Mesenchymal stem cell (in vitro differentiated cells and primary cell): Measurements from ENCODE around the gene AACS.
A peak's percentile ranks its signal among the peaks of the same experiment; 100 is the strongest.

Experiments used
- DNase-seq: peaks from one replicate; pipeline ENCODE4 v3.0.0-alpha.2; 2013
- H2AFZ ChIP-seq: one replicate; pipeline ENCODE4 v1.6.1; 2013; ENCODE audit warnings: low read depth, mild to moderate bottlenecking, control low read depth, inconsistent platforms, low read length, moderate library complexity
- H2AK5ac ChIP-seq: 2 replicates; pipeline ENCODE4 v1.6.1; 2013; ENCODE audit warnings: low read length, moderate library complexity, mild to moderate bottlenecking, inconsistent platforms; ENCODE audit not compliant: severe bottlenecking
- H2BK120ac ChIP-seq: one replicate; pipeline ENCODE4 v1.6.1; 2013; ENCODE audit warnings: low read depth, mild to moderate bottlenecking, inconsistent platforms, low read length, moderate library complexity
- H2BK12ac ChIP-seq, 2 experiments: one replicate each; pipeline ENCODE4 v1.6.1; 2013; ENCODE audit warnings: inconsistent platforms in 2 of 2, low read length in 2 of 2, mild to moderate bottlenecking in 2 of 2, moderate library complexity in 2 of 2, control low read depth in 1 of 2
- H2BK15ac ChIP-seq: one replicate; pipeline ENCODE4 v1.6.1; 2013; ENCODE audit warnings: mild to moderate bottlenecking, low read depth, inconsistent platforms; ENCODE audit not compliant: poor library complexity, severe bottlenecking
- H2BK5ac ChIP-seq: 2 replicates; pipeline ENCODE4 v1.6.1; 2013; ENCODE audit warnings: low read depth, mild to moderate bottlenecking, low read length, control low read depth, inconsistent platforms; ENCODE audit not compliant: poor library complexity, severe bottlenecking
- H3K14ac ChIP-seq, 2 experiments: one replicate each; pipeline ENCODE4 v1.6.1; 2013; ENCODE audit warnings: inconsistent platforms in 2 of 2, low read length in 2 of 2, control low read depth in 1 of 2, mild to moderate bottlenecking in 1 of 2, moderate library complexity in 1 of 2
- H3K18ac ChIP-seq, 2 experiments: one replicate each; pipeline ENCODE4 v1.6.1; 2013; ENCODE audit warnings: inconsistent platforms in 2 of 2, low read length in 2 of 2, control low read depth in 1 of 2, low read depth in 1 of 2, mild to moderate bottlenecking in 1 of 2
- H3K23ac ChIP-seq, 2 experiments: one replicate each; pipeline ENCODE4 v1.6.1; 2013; ENCODE audit warnings: inconsistent platforms in 2 of 2, low read length in 2 of 2, mild to moderate bottlenecking in 2 of 2, moderate library complexity in 2 of 2, control low read depth in 1 of 2
- H3K27ac ChIP-seq: 2 replicates; pipeline ENCODE4 v1.5.1; 2013; ENCODE audit warnings: mild to moderate bottlenecking, moderate library complexity, low read length, control low read depth, inconsistent platforms; ENCODE audit not compliant: poor library complexity, severe bottlenecking
- H3K27me3 ChIP-seq, 2 experiments: 2 replicates each; pipeline versions ENCODE4 v1.6.1 to v1.7.0; 2013; ENCODE audit warnings: low read length in 2 of 2, mild to moderate bottlenecking in 2 of 2, moderate library complexity in 2 of 2, control low read depth in 1 of 2, inconsistent platforms in 1 of 2; ENCODE audit not compliant: control insufficient read depth in 1 of 2, insufficient read depth in 1 of 2
- H3K36me3 ChIP-seq, 2 experiments: 2 replicates each; pipeline versions ENCODE4 v1.6.1 to v1.7.0; 2013; ENCODE audit warnings: low read length in 2 of 2, control low read depth in 1 of 2, inconsistent platforms in 1 of 2, low read depth in 1 of 2, mild to moderate bottlenecking in 1 of 2; ENCODE audit not compliant: insufficient read depth in 2 of 2, control insufficient read depth in 1 of 2
- H3K4ac ChIP-seq, 2 experiments: one replicate each; pipeline ENCODE4 v1.6.1; 2013; ENCODE audit warnings: inconsistent platforms in 2 of 2, low read length in 2 of 2, mild to moderate bottlenecking in 2 of 2, moderate library complexity in 2 of 2, control low read depth in 1 of 2, low read depth in 1 of 2
- H3K4me1 ChIP-seq: 2 replicates; pipeline ENCODE4 v1.6.1; 2013; ENCODE audit warnings: low read depth, low read length, control low read depth; ENCODE audit not compliant: control insufficient read depth, insufficient read depth
- H3K4me2 ChIP-seq: 2 replicates; pipeline ENCODE4 v1.6.1; 2013; ENCODE audit warnings: low read length, mild to moderate bottlenecking, inconsistent platforms; ENCODE audit not compliant: poor library complexity, severe bottlenecking
- H3K4me3 ChIP-seq, 2 experiments: 2 replicates each; pipeline versions ENCODE4 v1.5.1 to v1.7.0; 2013; ENCODE audit warnings: low read length in 2 of 2, mild to moderate bottlenecking in 2 of 2, control low read depth in 1 of 2, low read depth in 1 of 2; ENCODE audit not compliant: insufficient read depth in 1 of 2
- H3K79me1 ChIP-seq: replicated peaks from 2 replicates; pipeline ENCODE4 v1.6.1; 2013; ENCODE audit warnings: mild to moderate bottlenecking, control low read depth, low read length, inconsistent platforms; ENCODE audit not compliant: poor library complexity, severe bottlenecking
- H3K9ac ChIP-seq: 2 replicates; pipeline ENCODE4 v1.7.0; 2013; ENCODE audit warnings: mild to moderate bottlenecking, low read length, moderate library complexity
- H3K9me3 ChIP-seq: 2 replicates; pipeline ENCODE4 v1.7.0; 2013; ENCODE audit warnings: mild to moderate bottlenecking, low read length; ENCODE audit not compliant: control insufficient read depth
- H4K8ac ChIP-seq: one replicate; pipeline ENCODE4 v1.6.1; 2013; ENCODE audit warnings: inconsistent platforms, mild to moderate bottlenecking, low read length, moderate library complexity
- H4K91ac ChIP-seq: one replicate; pipeline ENCODE4 v1.6.1; 2013; ENCODE audit warnings: mild to moderate bottlenecking, low read length, inconsistent platforms
- WGBS: methylation state at CpG from one replicate; pipeline ENCODE4 v1.1.7; 2013; ENCODE audit warnings: mixed read lengths; 5-methylcytosine and 5-hydroxymethylcytosine counted together

AACS gene

DNA sequence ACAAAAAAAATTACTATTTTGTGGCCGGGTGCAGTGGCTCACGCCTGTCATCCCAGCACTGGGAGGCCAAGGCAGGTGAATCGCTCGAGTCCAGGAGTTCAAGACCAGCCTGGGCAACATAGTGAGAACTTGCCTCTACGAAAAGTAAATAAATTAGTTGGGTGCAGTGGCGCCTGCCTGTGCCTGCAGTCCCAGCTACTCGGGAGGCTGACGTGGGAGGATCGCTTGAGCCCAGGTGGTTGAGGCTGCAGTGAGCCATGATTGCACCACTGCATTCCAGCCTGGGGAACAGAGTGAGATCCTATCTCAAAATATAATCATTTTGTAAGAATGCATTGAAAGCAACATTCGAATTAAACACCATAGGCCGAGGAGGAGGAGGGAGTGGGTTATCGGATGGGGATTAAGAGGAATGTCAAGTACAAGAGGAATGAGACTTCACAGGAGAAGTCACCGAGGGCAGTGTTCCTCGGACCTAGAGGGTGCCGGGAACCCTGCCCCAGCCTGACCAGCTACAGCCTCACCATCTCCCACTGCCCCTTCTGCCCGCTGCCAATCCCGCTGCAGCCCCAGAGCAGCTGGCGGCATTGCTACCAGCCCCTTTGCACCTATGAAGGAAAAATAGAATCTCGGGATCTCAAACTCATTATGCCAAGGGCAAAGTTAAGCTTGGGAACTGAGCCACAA lies 32.6 kb upstream of the AACS start:
- Histone ChIP-seq H2BK120ac (no peak overlapping the region), H3K27ac (no peak overlapping the region), H2AFZ (no peak overlapping the region), H3K23ac (no peak overlapping the region), H3K27me3 (no peaks in the 10 kb centered on the region), H3K79me1 (no peaks in the 10 kb centered on the region), H3K4ac (no peak overlapping the region), H3K4me3 (no peak overlapping the region), H3K18ac (no peak overlapping the region), H4K91ac (no peak overlapping the region), H3K4me1 (no peaks in the 10 kb centered on the region), H2BK12ac (no peak overlapping the region), H2AK5ac (no peak overlapping the region), H4K8ac (no peak overlapping the region), H3K9me3 (no peaks in the 10 kb centered on the region), H3K4me2 (no peak overlapping the region), H3K36me3 (no peaks in the 10 kb centered on the region), H3K14ac (no peak overlapping the region), H2BK15ac (no peak overlapping the region), H3K9ac (no peak overlapping the region), H2BK5ac (no peak overlapping the region)
- DNase-seq = no peak
- WGBS = 95% methylated on average over 19 of the region's 19 CpGs

DNA sequence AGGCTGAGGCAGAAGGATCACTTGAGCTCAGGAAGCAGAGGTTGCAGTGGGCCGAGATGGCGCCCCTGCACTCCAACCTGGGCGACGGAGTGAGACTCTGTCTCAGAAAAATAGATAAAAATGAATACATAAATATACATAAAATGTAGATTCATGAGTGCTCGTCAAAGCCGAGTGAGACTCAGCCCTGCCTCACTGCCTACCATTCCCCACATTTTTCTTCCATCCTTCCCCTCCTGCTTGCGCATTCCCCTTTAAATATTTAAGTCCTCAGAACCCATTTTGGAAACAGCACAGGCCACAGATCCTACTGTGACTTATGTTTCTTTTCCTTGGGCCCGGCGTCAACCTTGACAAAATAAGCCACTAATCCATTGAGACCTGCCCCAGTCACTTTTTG lies 31.9 kb upstream of the AACS start:
- Histone ChIP-seq H3K27me3 (no peaks in the 10 kb centered on the region), H3K36me3 (no peaks in the 10 kb centered on the region), H3K9me3 (no peaks in the 10 kb centered on the region), H2AK5ac (no peak overlapping the region), H2BK120ac (no peak overlapping the region), H3K23ac (no peak overlapping the region), H2BK15ac (no peak overlapping the region), H3K79me1 (no peaks in the 10 kb centered on the region), H2BK5ac (no peak overlapping the region), H3K14ac (no peak overlapping the region), H3K4me2 (no peak overlapping the region), H3K27ac (no peak overlapping the region), H3K9ac (no peak overlapping the region), H2AFZ (no peak overlapping the region), H3K4me3 (no peak overlapping the region), H4K91ac (no peak overlapping the region), H3K4me1 (no peaks in the 10 kb centered on the region), H2BK12ac (no peak overlapping the region), H3K4ac (no peak overlapping the region), H4K8ac (no peak overlapping the region), H3K18ac (no peak overlapping the region)
- WGBS = over 99% methylated on average over 5 of the region's 9 CpGs
- DNase-seq = no peak

DNA sequence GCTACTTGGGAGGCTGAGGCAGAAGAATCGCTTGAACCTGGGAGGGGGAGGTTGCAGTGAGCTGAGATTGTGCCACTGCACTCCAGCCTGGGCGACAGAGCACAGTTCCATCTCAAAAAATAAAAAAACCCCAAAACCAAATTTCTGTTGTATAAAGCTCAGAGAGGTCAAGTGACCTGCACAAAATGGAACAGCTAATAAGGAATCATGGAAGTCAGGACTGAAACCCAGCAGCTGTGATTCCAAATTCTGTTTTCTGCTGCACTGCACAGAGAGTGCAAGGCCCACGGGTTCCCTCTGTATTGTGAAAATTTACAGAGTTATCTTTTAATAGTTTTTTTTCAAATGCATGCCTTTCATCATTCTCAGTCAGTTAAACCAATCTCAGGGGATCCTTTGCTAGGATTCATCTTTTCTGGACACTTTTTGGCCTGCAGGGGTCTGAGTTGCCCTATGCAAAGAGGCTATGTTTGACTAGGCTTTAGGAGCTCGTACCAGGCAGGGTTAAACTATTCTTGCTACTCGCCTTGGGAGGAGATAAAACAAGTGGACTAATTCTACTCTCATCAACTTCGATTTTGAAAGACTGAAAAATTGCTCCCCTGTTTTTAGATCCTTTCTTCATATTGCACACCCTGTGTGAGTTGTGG lies 26.1 kb upstream of the AACS start:
- Histone ChIP-seq H4K8ac (no peak overlapping the region), H2BK120ac (no peak overlapping the region), H3K4me3 (no peak overlapping the region), H3K9me3 (no peaks in the 10 kb centered on the region), H3K4ac (no peak overlapping the region), H3K4me2 (no peak overlapping the region), H3K27me3 (no peaks in the 10 kb centered on the region), H2BK12ac (no peak overlapping the region), H2AFZ (no peak overlapping the region), H3K9ac (no peak overlapping the region), H3K23ac (no peak overlapping the region), H2AK5ac (no peak overlapping the region), H2BK5ac (no peak overlapping the region), H2BK15ac (no peak overlapping the region), H4K91ac (no peak overlapping the region), H3K18ac (no peak overlapping the region), H3K79me1 (no peaks in the 10 kb centered on the region), H3K4me1 (no peaks in the 10 kb centered on the region), H3K14ac (no peak overlapping the region), H3K27ac (no peak overlapping the region), H3K36me3 (no peaks in the 10 kb centered on the region)
- DNase-seq = no peak
- whole genome bisulfite sequencing = 100% methylated on average over 1 of the region's 6 CpGs

DNA sequence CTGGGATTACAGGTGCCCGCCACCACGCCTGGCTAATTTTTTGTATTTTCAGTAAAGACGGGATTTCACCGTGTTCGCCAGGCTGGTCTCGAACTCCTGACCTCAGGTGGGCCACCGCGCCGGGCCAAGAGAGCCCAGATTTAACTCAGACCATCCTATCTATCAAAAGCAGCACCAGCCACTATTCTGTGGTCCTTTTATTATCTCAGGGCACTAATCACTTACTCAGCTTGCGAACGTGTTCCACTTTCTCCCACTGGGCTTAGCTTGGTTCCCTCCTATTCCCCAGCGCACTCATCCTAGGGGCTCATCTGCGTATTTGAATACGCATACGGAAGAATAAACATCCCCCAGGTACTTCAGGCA lies 16.2 kb upstream of the AACS start:
- Histone ChIP-seq H3K4me2 (peak overlapping the region; percentile 66), H3K4ac (no peak overlapping the region), H4K8ac (peak overlapping the region; percentile 76), H2AFZ (no peak overlapping the region), H3K27ac (no peak overlapping the region), H3K27me3 (no peaks in the 10 kb centered on the region), H3K23ac (no peak overlapping the region), H2BK12ac (no peak overlapping the region), H3K79me1 (no peaks in the 10 kb centered on the region), H2BK120ac (no peak overlapping the region), H3K14ac (no peak overlapping the region), H3K18ac (no peak overlapping the region), H2AK5ac (no peak overlapping the region), H3K9ac (peak overlapping the region; percentile 60), H2BK5ac (no peak overlapping the region), H3K9me3 (no peaks in the 10 kb centered on the region), H3K4me3 (peak overlapping the region; percentile 51 to 88), H2BK15ac (no peak overlapping the region), H4K91ac (no peak overlapping the region), H3K4me1 (peaks cover 3% of the 10 kb centered on the region), H3K36me3 (no peaks in the 10 kb centered on the region)
- DNase-seq = no peak
- WGBS = 84% methylated on average over 15 of the region's 15 CpGs
